Measurements from ENCODE around the gene PLCG2.

DNA sequence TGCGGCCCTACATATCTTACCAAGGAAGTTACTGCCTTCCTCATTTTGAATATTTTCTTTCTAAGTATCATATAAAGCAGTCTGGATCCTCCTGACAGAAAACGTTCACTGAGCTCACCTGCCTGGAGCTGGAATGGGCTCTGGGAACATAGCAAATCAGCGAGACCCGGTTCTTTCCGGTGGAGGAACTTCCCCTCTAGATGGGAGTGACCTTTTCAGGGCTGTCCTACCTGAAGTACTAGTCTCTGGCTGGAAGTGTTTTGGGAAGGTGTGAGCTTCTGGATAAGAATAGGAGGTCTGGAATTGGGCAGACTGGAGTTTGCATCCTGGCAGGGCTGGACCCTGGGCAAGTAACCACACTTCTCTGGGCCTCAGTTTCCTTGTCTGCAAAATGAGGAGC, 152.8 kb downstream of the PLCG2 start:
- no peak for TF ChIP-seq POLR2AphosphoS5 (IDR thresholded peaks at IDR 0.05; ENCODE audit: borderline replicate concordance, low read depth, low read length)
- no peak for TF ChIP-seq EZH2 (IDR thresholded peaks at IDR 0.05)
- TF ChIP-seq FOXP2 (optimal IDR thresholded peaks at IDR 0.05; ENCODE audit: control extremely low read depth, extremely low read length, insufficient read depth) = no peak

Measured in SK-N-MC (cell line).